Lung (tissue), 12 donors: ENCODE data around the gene PA2G4. TPM values are rescaled to one million over a fixed set of nuclear protein-coding genes. Genes with fewer than 3 reads are reported as not detected.

Experiments
- ATAC-seq: fragments of 200-7000 bp; cut with Tn5 transposase; one replicate; pipeline ENCODE4 v1.9.1; 2020; ENCODE audit warnings: moderate number of reproducible peaks; ENCODE audit not compliant: insufficient read depth, low FRiP score
- DNase-seq, 3 donors: peaks; one replicate each; pipeline ENCODE4 v3.0.0-alpha.2; 2013 to 2017
- H3K27ac ChIP-seq, 2 donors: one replicate each; pipeline ENCODE4 v1.5.1; 2013; ENCODE audit warnings: mild to moderate bottlenecking in 2 of 2, moderate library complexity in 2 of 2, control low read depth in 1 of 2, inconsistent platforms in 1 of 2, low read depth in 1 of 2, low read length in 1 of 2
- H3K27me3 ChIP-seq, 3 donors: one replicate each; pipeline ENCODE4 v1.5.1; 2013; ENCODE audit warnings: low read length in 2 of 3; ENCODE audit not compliant: control insufficient read depth in 3 of 3, insufficient read depth in 3 of 3
- H3K36me3 ChIP-seq, 4 donors: one replicate each; pipeline ENCODE4 v1.5.1; 2013; ENCODE audit warnings: low read length in 4 of 4, mild to moderate bottlenecking in 1 of 4, moderate library complexity in 1 of 4; ENCODE audit not compliant: control insufficient read depth in 4 of 4, insufficient read depth in 4 of 4
- H3K4me1 ChIP-seq, 5 donors: one replicate each; pipeline ENCODE4 v1.5.1; 2013; ENCODE audit warnings: low read length in 5 of 5, mild to moderate bottlenecking in 2 of 5, moderate library complexity in 1 of 5; ENCODE audit not compliant: control insufficient read depth in 5 of 5, insufficient read depth in 5 of 5
- H3K4me3 ChIP-seq: one replicate; pipeline ENCODE4 v1.5.1; 2013; ENCODE audit warnings: mild to moderate bottlenecking, control low read depth, moderate library complexity
- H3K9ac ChIP-seq, 2 donors: one replicate each; pipeline ENCODE4 v1.5.1; 2013; ENCODE audit warnings: low read length in 2 of 2, control low read depth in 1 of 2; ENCODE audit not compliant: insufficient read depth in 1 of 2
- H3K9me3 ChIP-seq, 4 donors: one replicate each; pipeline ENCODE4 v1.5.1; 2013; ENCODE audit warnings: low read length in 3 of 4, mild to moderate bottlenecking in 1 of 4, moderate library complexity in 1 of 4; ENCODE audit not compliant: control insufficient read depth in 4 of 4, insufficient read depth in 3 of 4
- WGBS, 2 donors: extraction: QIAGEN DNeasy Blood & Tissue Kit; methylation state at CpG; one replicate each; pipeline ENCODE4 v1.1.7; 2013; 5-methylcytosine and 5-hydroxymethylcytosine counted together
- polyA plus RNA-seq, 2 donors: library from polyadenylated mRNA; stranded (reverse); fragments of 200-250 nt; gene quantifications; one replicate each; pipeline ENCODE4 v1.2.1, GENCODE V29; 2013
- total RNA-seq, 2 donors: library from RNA; depleted of rRNA in 1 of 2; stranded (reverse); fragments of >200 nt in 1 of 2; gene quantifications; one replicate each; pipeline ENCODE4 v1.2.1, GENCODE V29; 2014 to 2021
- TF ChIP-seq, protein P1 (sequence below): IDR thresholded peaks from 2 replicates; pipeline ENCODE4 v1.5.1; 2012; ENCODE audit warnings: mild to moderate bottlenecking; ENCODE audit errors: control extremely low read depth, extremely low read depth
- donor health status: control.
- donor health status: control.
- donor health status: Bipolar disorder and iron deficiency.
- donor health status: healthy.
- donor health status: DM: yes; HTN: yes; CAD: no.

Gene PA2G4
- total and polyA plus RNA-seq, 4 donors = 80.2 to 137 (median 89.4) TPM

DNA sequence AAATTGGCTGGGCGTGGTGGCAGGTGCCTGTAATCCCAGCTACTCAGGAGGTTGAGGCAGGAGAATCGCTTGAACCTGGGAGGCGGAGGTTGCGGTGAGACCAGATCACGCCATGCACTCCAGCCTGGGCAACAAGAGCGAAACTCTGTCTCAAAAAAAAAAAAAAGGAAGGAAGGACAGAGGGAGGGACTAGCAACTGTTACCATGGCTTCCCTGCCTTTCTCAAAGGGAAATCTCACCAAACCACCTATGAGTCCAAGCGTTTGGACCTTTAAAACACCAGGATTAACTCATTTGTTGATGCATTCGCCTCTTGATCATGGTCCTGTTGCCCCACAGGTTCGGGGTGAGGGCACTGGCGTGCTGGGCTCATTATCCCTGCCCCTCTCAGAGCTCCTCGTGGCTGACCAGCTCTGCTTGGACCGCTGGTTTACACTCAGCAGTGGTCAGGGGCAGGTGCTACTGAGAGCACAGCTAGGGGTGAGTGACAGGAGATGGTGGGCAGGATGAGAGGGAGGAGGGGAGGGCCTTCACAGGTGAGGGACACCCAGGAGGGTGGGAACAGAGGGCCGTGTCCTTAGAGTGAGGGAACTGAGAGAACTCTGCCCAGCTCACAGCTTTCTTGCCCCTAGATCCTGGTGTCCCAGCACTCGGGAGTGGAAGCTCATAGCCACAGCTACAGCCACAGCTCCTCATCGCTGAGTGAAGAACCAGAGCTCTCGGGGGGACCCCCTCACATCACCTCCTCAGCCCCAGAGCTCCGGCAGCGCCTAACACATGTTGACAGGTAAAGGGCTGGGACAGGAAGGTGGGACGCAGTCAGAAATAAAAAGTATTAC lies 37.8 kb downstream of the PA2G4 start:
- Histone ChIP-seq H3K9ac (no peak overlapping the region), H3K4me1 (peaks cover 0 to 10% (median 3%) of the 10 kb centered on the region in 5 donors), H3K27ac (peak overlapping the region; percentile 17 to 26), H3K9me3 (no peaks in the 10 kb centered on the region), H3K4me3 (no peak overlapping the region), H3K27me3 (no peaks in the 10 kb centered on the region), H3K36me3 (peaks cover 27 to 51% (median 47%) of the 10 kb centered on the region in 4 donors)
- ATAC-seq = no peak
- DNase-seq = no peak
- WGBS, 2 donors = 74 to 84% methylated on average over 19 of the region's 19 CpGs
- TF ChIP-seq, protein P1, sequence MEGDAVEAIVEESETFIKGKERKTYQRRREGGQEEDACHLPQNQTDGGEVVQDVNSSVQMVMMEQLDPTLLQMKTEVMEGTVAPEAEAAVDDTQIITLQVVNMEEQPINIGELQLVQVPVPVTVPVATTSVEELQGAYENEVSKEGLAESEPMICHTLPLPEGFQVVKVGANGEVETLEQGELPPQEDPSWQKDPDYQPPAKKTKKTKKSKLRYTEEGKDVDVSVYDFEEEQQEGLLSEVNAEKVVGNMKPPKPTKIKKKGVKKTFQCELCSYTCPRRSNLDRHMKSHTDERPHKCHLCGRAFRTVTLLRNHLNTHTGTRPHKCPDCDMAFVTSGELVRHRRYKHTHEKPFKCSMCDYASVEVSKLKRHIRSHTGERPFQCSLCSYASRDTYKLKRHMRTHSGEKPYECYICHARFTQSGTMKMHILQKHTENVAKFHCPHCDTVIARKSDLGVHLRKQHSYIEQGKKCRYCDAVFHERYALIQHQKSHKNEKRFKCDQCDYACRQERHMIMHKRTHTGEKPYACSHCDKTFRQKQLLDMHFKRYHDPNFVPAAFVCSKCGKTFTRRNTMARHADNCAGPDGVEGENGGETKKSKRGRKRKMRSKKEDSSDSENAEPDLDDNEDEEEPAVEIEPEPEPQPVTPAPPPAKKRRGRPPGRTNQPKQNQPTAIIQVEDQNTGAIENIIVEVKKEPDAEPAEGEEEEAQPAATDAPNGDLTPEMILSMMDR = no peak

DNA sequence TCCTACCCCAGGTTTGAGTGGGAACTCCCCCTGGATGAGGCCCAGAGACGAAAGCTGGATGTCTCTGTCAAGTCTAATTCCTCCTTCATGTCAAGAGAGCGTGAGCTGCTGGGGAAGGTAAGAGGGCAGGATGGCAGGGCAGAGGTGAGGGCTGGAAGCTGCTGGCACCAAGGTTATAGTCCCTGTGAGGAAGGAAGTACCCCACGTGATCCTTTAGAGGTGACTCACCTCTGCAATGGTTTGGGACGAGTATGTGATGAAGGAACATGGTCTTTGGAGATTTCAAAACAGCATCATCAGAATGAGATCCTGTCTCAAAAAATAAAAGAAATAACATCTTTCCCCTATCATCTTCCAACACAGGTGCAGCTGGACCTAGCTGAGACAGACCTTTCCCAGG lies 38.9 kb downstream of the PA2G4 start:
- TF ChIP-seq, protein P1 = no peak
- 48 to 58% methylated on average over 4 of the region's 4 CpGs for WGBS, 2 donors
- H3K27me3 ChIP-seq = no peaks in the 10 kb centered on the region
- DNase-seq (no peak), ATAC-seq (no peak)
- no peaks in the 10 kb centered on the region for H3K9me3 ChIP-seq
- H3K4me3 ChIP-seq = no peak overlapping the region
- peaks cover 0 to 15% (median 5%) of the 10 kb centered on the region in 5 donors for H3K4me1 ChIP-seq
- no peak overlapping the region for H3K9ac ChIP-seq
- H3K36me3 ChIP-seq = peaks cover 20 to 42% (median 40%) of the 10 kb centered on the region in 4 donors
- peak overlapping the region; percentile 17 to 47 for H3K27ac ChIP-seq

- Histone ChIP-seq H3K4me3 (no peak overlapping the region), H3K4me1 (peaks cover 0 to 15% (median 5%) of the 10 kb centered on the region in 5 donors), H3K9ac (no peak overlapping the region), H3K36me3 (peaks cover 17 to 37% (median 34%) of the 10 kb centered on the region in 4 donors), H3K9me3 (no peaks in the 10 kb centered on the region), H3K27ac (peak overlapping the region; percentile 72 to 74), H3K27me3 (no peaks in the 10 kb centered on the region)
- DNase-seq = no peak
- TF ChIP-seq, protein P1 = no peak
- WGBS, 2 donors = 61 to 66% methylated on average over 8 of the region's 8 CpGs
- ATAC-seq = no peak
Measured at GRCh38 chr12:56143870-56144269, 39.5 kb downstream of the PA2G4 start.
